HEK293 (cell line): Measurements from ENCODE around the gene CNTNAP4.

Experiments
- CTCF ChIA-PET: fragments of 350-600 bp; formaldehyde crosslinking; extraction: SDS; loops from one replicate; lab custom pipeline; 2021; ENCODE audit warnings: antibody characterized with exemption; lab: Yijun Ruan, JAX
- POLR2A ChIA-PET: fragments of 300-600 bp; formaldehyde crosslinking; extraction: SDS; loops from one replicate; lab custom pipeline; 2020; ENCODE audit warnings: antibody characterized with exemption, inconsistent platforms; lab: Yijun Ruan, JAX
- H3K27ac ChIP-seq: fragments of 200-500 bp; sonication (Bioruptor generic); 2 replicates; pipeline ENCODE4 v1.5.1; 2014; ENCODE audit warnings: low read depth, low read length, control low read depth, inconsistent platforms; ENCODE audit errors: extremely low read depth
- H3K36me3 ChIP-seq, 2 experiments: fragments of 200-500 bp in 1 of 2; sonication (Bioruptor generic) in 1 of 2; 1 replicate in 1 of 2; 2 replicates in 1 of 2; pipeline ENCODE4 v1.5.1; 2014 to 2017; ENCODE audit warnings: inconsistent platforms in 2 of 2, low read length in 2 of 2; ENCODE audit not compliant: control insufficient read depth in 2 of 2, insufficient read depth in 1 of 2
- H3K4me1 ChIP-seq: fragments of 200-500 bp; sonication (Bioruptor generic); 2 replicates; pipeline ENCODE4 v1.5.1; 2014; ENCODE audit warnings: mild to moderate bottlenecking, low read length, inconsistent platforms; ENCODE audit not compliant: control insufficient read depth, insufficient read depth
- H3K4me3 ChIP-seq: 2 replicates; pipeline ENCODE4 v1.5.1; 2011; ENCODE audit warnings: low read depth, mild to moderate bottlenecking, control low read depth, low read length, moderate library complexity
- H3K9me3 ChIP-seq: fragments of 200-500 bp; sonication (Bioruptor generic); 2 replicates; pipeline ENCODE4 v1.5.1; 2014; ENCODE audit warnings: low read depth, low read length, inconsistent platforms; ENCODE audit not compliant: control insufficient read depth, insufficient read depth
- TSHZ1 ChIP-seq: fragments of 450-650 bp; formaldehyde crosslinking; IDR thresholded peaks from 2 replicates; pipeline ENCODE4 v1.5.1; 2016; ENCODE audit warnings: missing biosample characterization, missing genetic modification characterization, borderline replicate concordance
- ZBTB26 ChIP-seq: fragments of 450-650 bp; formaldehyde crosslinking; optimal IDR thresholded peaks from 2 replicates; pipeline ENCODE3; 2016; ENCODE audit warnings: missing biosample characterization, mild to moderate bottlenecking, missing genetic modification characterization
- ZBTB44 ChIP-seq: fragments of 450-650 bp; IDR thresholded peaks from 2 replicates; pipeline ENCODE4 v1.5.1; 2018; ENCODE audit warnings: missing biosample characterization, mild to moderate bottlenecking, missing genetic modification characterization
- ZNF114 ChIP-seq: fragments of 450-650 bp; formaldehyde crosslinking; IDR thresholded peaks from 2 replicates; pipeline ENCODE4 v1.5.0; 2017; ENCODE audit warnings: missing biosample characterization, missing genetic modification characterization
- ZNF132 ChIP-seq: fragments of 450-650 bp; formaldehyde crosslinking; IDR thresholded peaks from 2 replicates; pipeline ENCODE4 v1.5.1; 2017; ENCODE audit warnings: missing biosample characterization, missing genetic modification characterization, borderline replicate concordance
- ZNF174 ChIP-seq: fragments of 450-650 bp; formaldehyde crosslinking; IDR thresholded peaks from 2 replicates; pipeline ENCODE4 v1.5.0; 2017; ENCODE audit warnings: missing biosample characterization, mild to moderate bottlenecking, missing genetic modification characterization
- ZNF19 ChIP-seq: fragments of 450-650 bp; formaldehyde crosslinking; IDR thresholded peaks from 2 replicates; pipeline ENCODE4; 2016; ENCODE audit warnings: missing biosample characterization, missing genetic modification characterization, low read depth
- ZNF280D ChIP-seq: fragments of 450-650 bp; formaldehyde crosslinking; IDR thresholded peaks from 2 replicates; pipeline ENCODE4 v1.5.1; 2016; ENCODE audit warnings: missing biosample characterization, missing genetic modification characterization
- ZNF341 ChIP-seq: fragments of 450-650 bp; formaldehyde crosslinking; IDR thresholded peaks from 2 replicates; pipeline ENCODE4; 2016; ENCODE audit warnings: low read depth, missing biosample characterization, missing genetic modification characterization
- ZNF354C ChIP-seq: fragments of 450-650 bp; formaldehyde crosslinking; IDR thresholded peaks from 2 replicates; pipeline ENCODE4 v1.5.1; 2016; ENCODE audit warnings: missing biosample characterization, missing genetic modification characterization, low read depth, borderline replicate concordance
- ZNF423 ChIP-seq: fragments of 450-650 bp; formaldehyde crosslinking; IDR thresholded peaks from 2 replicates; pipeline ENCODE4 v1.5.1; 2016; ENCODE audit warnings: missing biosample characterization, missing genetic modification characterization
- ZNF488 ChIP-seq: fragments of 450-650 bp; formaldehyde crosslinking; IDR thresholded peaks from 2 replicates; pipeline ENCODE4 v1.5.1; 2016; ENCODE audit warnings: missing biosample characterization, missing genetic modification characterization
- ZNF510 ChIP-seq: fragments of 450-650 bp; formaldehyde crosslinking; IDR thresholded peaks from 2 replicates; pipeline ENCODE4 v1.5.1; 2018; ENCODE audit warnings: mild to moderate bottlenecking, missing genetic modification characterization, missing biosample characterization; ENCODE audit not compliant: insufficient replicate concordance
- ZNF544 ChIP-seq: fragments of 450-650 bp; formaldehyde crosslinking; IDR thresholded peaks from 2 replicates; pipeline ENCODE4 v1.5.0; 2017; ENCODE audit warnings: missing biosample characterization, missing genetic modification characterization
- ZNF639 ChIP-seq: fragments of 450-650 bp; formaldehyde crosslinking; IDR thresholded peaks from 2 replicates; pipeline ENCODE4 v1.5.1; 2016; ENCODE audit warnings: missing biosample characterization, missing genetic modification characterization
- ZNF645 ChIP-seq: fragments of 450-650 bp; formaldehyde crosslinking; IDR thresholded peaks from 2 replicates; pipeline ENCODE4; 2016; ENCODE audit warnings: missing biosample characterization, missing genetic modification characterization
- ZNF658 ChIP-seq: fragments of 450-650 bp; formaldehyde crosslinking; IDR thresholded peaks from 2 replicates; pipeline ENCODE4; 2016; ENCODE audit warnings: missing biosample characterization, missing genetic modification characterization

CNTNAP4 gene

GRCh38 chr16:76464955-76465620 lies 187.9 kb downstream of the CNTNAP4 start (continued):
- TF ChIP-seq TSHZ1 = no peak
- no peak for TF ChIP-seq ZNF510 (tag by site-specific recombination)
- TF ChIP-seq ZNF114 (tag by site-specific recombination) = no peak
- no peak for TF ChIP-seq ZNF132 (tag by site-specific recombination)

- Histone ChIP-seq H3K4me3 (no peak overlapping the region), H3K27ac (no peak overlapping the region), H3K4me1 (no peaks in the 10 kb centered on the region), H3K9me3 (no peaks in the 10 kb centered on the region), H3K36me3 (no peaks in the 10 kb centered on the region)
- ChIA-PET POLR2A (no interaction called here), CTCF (interaction anchor here (0.6 kb wide), 1 partner anchor 1009 kb away, joined by 3 read pairs; no protein-coding TSS in a partner anchor)
- TF ChIP-seq ZNF354C (tag by site-specific recombination) (no peak), ZBTB44 (tag by site-specific recombination) (no peak), ZBTB26 (tag by site-specific recombination) (no peak), ZNF19 (tag by site-specific recombination) (no peak), ZNF639 (no peak), ZNF544 (tag by site-specific recombination) (no peak), ZNF423 (no peak), ZNF645 (tag by site-specific recombination) (no peak), ZNF280D (tag by site-specific recombination) (no peak), ZNF658 (no peak), ZNF341 (tag by site-specific recombination) (no peak), ZNF488 (tag by site-specific recombination) (no peak), ZNF174 (tag by site-specific recombination) (no peak)
Measured at GRCh38 chr16:76466871-76467270, 189.7 kb downstream of the CNTNAP4 start.
